ENCODE measurements around the gene PDIA5.

GRCh38 chr3:123149525-123149924, 82.7 kb downstream of the PDIA5 start:
- TF ChIP-seq POLR2A (IDR thresholded peaks at IDR 0.05) (no peak), EP300 (IDR thresholded peaks at IDR 0.05) (no peak)
- TF ChIP-seq, protein P1, sequence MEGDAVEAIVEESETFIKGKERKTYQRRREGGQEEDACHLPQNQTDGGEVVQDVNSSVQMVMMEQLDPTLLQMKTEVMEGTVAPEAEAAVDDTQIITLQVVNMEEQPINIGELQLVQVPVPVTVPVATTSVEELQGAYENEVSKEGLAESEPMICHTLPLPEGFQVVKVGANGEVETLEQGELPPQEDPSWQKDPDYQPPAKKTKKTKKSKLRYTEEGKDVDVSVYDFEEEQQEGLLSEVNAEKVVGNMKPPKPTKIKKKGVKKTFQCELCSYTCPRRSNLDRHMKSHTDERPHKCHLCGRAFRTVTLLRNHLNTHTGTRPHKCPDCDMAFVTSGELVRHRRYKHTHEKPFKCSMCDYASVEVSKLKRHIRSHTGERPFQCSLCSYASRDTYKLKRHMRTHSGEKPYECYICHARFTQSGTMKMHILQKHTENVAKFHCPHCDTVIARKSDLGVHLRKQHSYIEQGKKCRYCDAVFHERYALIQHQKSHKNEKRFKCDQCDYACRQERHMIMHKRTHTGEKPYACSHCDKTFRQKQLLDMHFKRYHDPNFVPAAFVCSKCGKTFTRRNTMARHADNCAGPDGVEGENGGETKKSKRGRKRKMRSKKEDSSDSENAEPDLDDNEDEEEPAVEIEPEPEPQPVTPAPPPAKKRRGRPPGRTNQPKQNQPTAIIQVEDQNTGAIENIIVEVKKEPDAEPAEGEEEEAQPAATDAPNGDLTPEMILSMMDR (IDR thresholded peaks at IDR 0.05): no peak
